PFSK-1 (cell line): ENCODE measurements around the gene TNFRSF1B.

ENCODE experiments used
- POLR2AphosphoS5 ChIP-seq: IDR thresholded peaks from 2 replicates; pipeline ENCODE4 v1.6.1; 2012; ENCODE audit warnings: low read depth, mild to moderate bottlenecking, control low read depth, low read length, moderate library complexity
- REST ChIP-seq, 2 experiments: IDR thresholded peaks; 2 replicates each; pipeline versions ENCODE4 v1.6.1 to v1.8.0; 2011 to 2012; ENCODE audit warnings: low read depth in 2 of 2, low read length in 2 of 2, control low read depth in 1 of 2, inconsistent platforms in 1 of 2, mild to moderate bottlenecking in 1 of 2, moderate library complexity in 1 of 2; ENCODE audit not compliant: insufficient read depth in 1 of 2

- TF ChIP-seq POLR2AphosphoS5 (no peak), REST (IDR thresholded peaks at IDR 0.05; ENCODE audit: insufficient read depth in 1 of 2, low read depth in 2 of 2, low read length in 2 of 2) (no peak)
Measured at GRCh38 chr1:12132078-12132477, 34.7 kb upstream of the TNFRSF1B start.
